Psoas muscle (tissue), 8 donors: Measurements from ENCODE around the gene EPHA1. TPM values are rescaled to one million over a fixed set of nuclear protein-coding genes. Genes with fewer than 3 reads are reported as not detected.
A peak's percentile ranks its signal among the peaks of the same experiment; 100 is the strongest.

ENCODE experiments used
- ATAC-seq, 4 donors: fragments of 200-7000 bp; cut with Tn5 transposase; one replicate each; pipeline ENCODE4 v1.9.1; 2020; ENCODE audit warnings: moderate library complexity in 3 of 4, mild to moderate bottlenecking in 2 of 4
- DNase-seq, 2 donors: peaks; one replicate each; pipeline ENCODE4 v3.0.0-alpha.2; 2020
- H3K27ac ChIP-seq: fragments of 200-600 bp; one replicate; pipeline ENCODE4 v1.8.0; 2022
- H3K27me3 ChIP-seq, 3 donors: fragments of 200-600 bp in 1 of 3; one replicate each; pipeline versions ENCODE4 v1.6.1 to v1.8.0; 2013 to 2022; ENCODE audit warnings: low read length in 2 of 3, mild to moderate bottlenecking in 2 of 3, moderate library complexity in 1 of 3; ENCODE audit not compliant: insufficient read depth in 3 of 3
- H3K36me3 ChIP-seq, 2 donors: fragments of 200-600 bp in 1 of 2; one replicate each; pipeline versions ENCODE4 v1.6.1 to v1.8.0; 2013 to 2022; ENCODE audit warnings: low read depth in 1 of 2, mild to moderate bottlenecking in 1 of 2, moderate library complexity in 1 of 2; ENCODE audit not compliant: insufficient read depth in 1 of 2
- H3K4me1 ChIP-seq: fragments of 200-600 bp; one replicate; pipeline ENCODE4 v1.8.0; 2022
- H3K4me3 ChIP-seq: fragments of 200-600 bp; one replicate; pipeline ENCODE4 v1.8.0; 2022; ENCODE audit warnings: mild to moderate bottlenecking
- H3K9me3 ChIP-seq: fragments of 200-600 bp; one replicate; pipeline ENCODE4 v1.8.0; 2022
- CTCF ChIP-seq: fragments of 200-600 bp; IDR thresholded peaks from one replicate; pipeline ENCODE4 v1.8.0; 2022; ENCODE audit warnings: antibody characterized with exemption
- WGBS, 3 donors: extraction: QIAGEN DNeasy Blood & Tissue Kit; methylation state at CpG; one replicate each; pipeline versions ENCODE4 v1.1.6 to v1.1.7; 2013; 5-methylcytosine and 5-hydroxymethylcytosine counted together
- intact Hi-C, 2 donors: fragments of 100-400 bp; cut with DNase I; formaldehyde crosslinking; loops; one replicate each; pipeline versions ENCODE4 v1.11.0 to v1.14.2; 2022
- polyA plus RNA-seq, 3 donors: library from polyadenylated mRNA; stranded (reverse); fragments of 200-250 nt; gene quantifications; one replicate each; pipeline ENCODE4 v1.2.3, GENCODE V29; 2013
- total RNA-seq, 4 donors: library from RNA; stranded (reverse); fragmentation: NEBNext Ultra II Directional in 2 of 4; extraction: Animal tissue kit (Norgen Biotek cat#: 25700) in 2 of 4; gene quantifications; one replicate each; pipeline versions ENCODE4 v1.2.1 to v1.2.4, GENCODE V29; 2021 to 2023
- donor health status: healthy with polysubstance abuse.
- donor health status: DM: no; HTN: no; CAD: no; lungs with moderate emphysema.
- donor health status: Bipolar disorder and iron deficiency.
- donor health status: healthy.
- donor health status: DM: yes; HTN: yes; CAD: no.
- donor health status: DM: no; HTN: no; CAD: no.
- donor health status: DM: no; HTN: no; CAD: no.
- donor health status: DM: yes; HTN: yes; CAD: no.

Gene EPHA1
- total and polyA plus RNA-seq, 7 donors, result 0.07 to 0.38 (median 0.20) TPM; not detected in 3

GRCh38 chr7:143384148-143384547 is 24.5 kb downstream of the EPHA1 start:
- Histone ChIP-seq H3K4me3 (peak overlapping the region; percentile 98), H3K4me1 (peaks cover 53% of the 10 kb centered on the region), H3K9me3 (no peaks in the 10 kb centered on the region), H3K27me3 (no peaks in the 10 kb centered on the region), H3K36me3 (peaks cover 17 to 50% of the 10 kb centered on the region in 2 donors), H3K27ac (peak overlapping the region; percentile 100)
- TF ChIP-seq CTCF, result no peak
- 30 to 55% (median 39%) methylated on average over 5 of the region's 5 CpGs for WGBS, 3 donors
- ATAC-seq, result peak in 1 of 4 donors; percentile 14
- intact Hi-C loops, result loop anchor here (5.0 kb wide), 2 partner anchors 33 to 67 kb away; partner anchors contain the start of gene CLCN1 (in 1 of the 2)
- DNase-seq, result no peak

- Histone ChIP-seq H3K4me1 (peaks cover 59% of the 10 kb centered on the region), H3K27me3 (no peaks in the 10 kb centered on the region), H3K27ac (peak overlapping the region; percentile 100), H3K9me3 (no peaks in the 10 kb centered on the region), H3K4me3 (peak overlapping the region; percentile 98), H3K36me3 (peaks cover 13 to 45% of the 10 kb centered on the region in 2 donors)
- ATAC-seq (no peak), DNase-seq (no peak)
- intact Hi-C loops, result loop anchor here (5.0 kb wide), 2 partner anchors 34 to 66 kb away; partner anchors contain the start of gene CLCN1 (in 1 of the 2)
- 19 to 36% (median 21%) methylated on average over 1 of the region's 1 CpG for WGBS, 3 donors
- TF ChIP-seq CTCF, result no peak
Measured at GRCh38 chr7:143383642-143383957, 25.1 kb downstream of the EPHA1 start.

GRCh38 chr7:143382791-143383641 is 25.6 kb downstream of the EPHA1 start:
- peak overlapping the region; percentile 100 for H3K27ac ChIP-seq
- no peaks in the 10 kb centered on the region for H3K9me3 ChIP-seq
- no peak for TF ChIP-seq CTCF
- H3K4me1 ChIP-seq, result peaks cover 59% of the 10 kb centered on the region
- WGBS, 3 donors, result 71 to 81% (median 76%) methylated on average over 15 of the region's 15 CpGs
- intact Hi-C loops, result loop anchor here (5.0 kb wide), 2 partner anchors 34 to 66 kb away; partner anchors contain the start of gene CLCN1 (in 1 of the 2)
- no peaks in the 10 kb centered on the region for H3K27me3 ChIP-seq
- H3K4me3 ChIP-seq, result peak overlapping the region; percentile 98
- DNase-seq (no peak), ATAC-seq (no peak)
- peaks cover 9 to 39% of the 10 kb centered on the region in 2 donors for H3K36me3 ChIP-seq

- Histone ChIP-seq H3K27ac (peak overlapping the region; percentile 100), H3K36me3 (peaks cover 9 to 31% of the 10 kb centered on the region in 2 donors), H3K4me1 (peaks cover 59% of the 10 kb centered on the region), H3K4me3 (peak overlapping the region; percentile 98), H3K27me3 (no peaks in the 10 kb centered on the region), H3K9me3 (no peaks in the 10 kb centered on the region)
- intact Hi-C loops, result loop anchor here (5.0 kb wide), 2 partner anchors 35 to 65 kb away; partner anchors contain the start of gene CLCN1 (in 1 of the 2)
- no peak for TF ChIP-seq CTCF
- no peak for DNase-seq
- WGBS, 3 donors, result 16 to 25% (median 21%) methylated on average over 12 to 21 of the region's 21 CpGs
- no peak for ATAC-seq
Measured at GRCh38 chr7:143382126-143382790, 26.4 kb downstream of the EPHA1 start.
